Upper lobe of right lung (tissue), 1 donor: Measurements from ENCODE around the gene CNIH1. TPM values are rescaled to one million over a fixed set of nuclear protein-coding genes. Genes with fewer than 3 reads are reported as not detected.

Experiments
- ATAC-seq: fragments of 200-7000 bp; cut with Tn5 transposase; one replicate; pipeline ENCODE4 v1.9.1; 2020; ENCODE audit warnings: mild to moderate bottlenecking, moderate library complexity
- DNase-seq: peaks from one replicate; pipeline ENCODE4 v3.0.0-alpha.2; 2020
- H3K27ac ChIP-seq: fragments of 200-600 bp; one replicate; pipeline ENCODE4 v1.8.0; 2022
- H3K27me3 ChIP-seq: fragments of 200-600 bp; one replicate; pipeline ENCODE4 v1.8.0; 2022; ENCODE audit warnings: mild to moderate bottlenecking
- H3K36me3 ChIP-seq: fragments of 200-600 bp; one replicate; pipeline ENCODE4 v1.8.0; 2022
- H3K4me1 ChIP-seq: fragments of 200-600 bp; one replicate; pipeline ENCODE4 v1.8.0; 2022
- H3K4me3 ChIP-seq: fragments of 200-600 bp; one replicate; pipeline ENCODE4 v1.8.0; 2022; ENCODE audit warnings: mild to moderate bottlenecking
- H3K9me3 ChIP-seq: fragments of 200-600 bp; one replicate; pipeline ENCODE4 v1.8.0; 2022
- CTCF ChIP-seq: fragments of 200-600 bp; IDR thresholded peaks from one replicate; pipeline ENCODE4 v1.8.0; 2022; ENCODE audit warnings: antibody characterized with exemption
- intact Hi-C: fragments of 100-400 bp; cut with DNase I; formaldehyde crosslinking; loops from one replicate; pipeline ENCODE4 v1.11.0; 2022
- total RNA-seq: library from RNA; stranded (reverse); fragmentation: NEBNext Ultra II Directional; extraction: Animal tissue kit (Norgen Biotek cat#: 25700); gene quantifications from one replicate; pipeline ENCODE4 v1.2.1, GENCODE V29; 2021
- donor health status: DM: no; HTN: yes; CAD: no; lungs with severe emphysema.

The CNIH1 gene
- total RNA-seq, 1 donor from 2014 or later = 94.0 TPM

DNA sequence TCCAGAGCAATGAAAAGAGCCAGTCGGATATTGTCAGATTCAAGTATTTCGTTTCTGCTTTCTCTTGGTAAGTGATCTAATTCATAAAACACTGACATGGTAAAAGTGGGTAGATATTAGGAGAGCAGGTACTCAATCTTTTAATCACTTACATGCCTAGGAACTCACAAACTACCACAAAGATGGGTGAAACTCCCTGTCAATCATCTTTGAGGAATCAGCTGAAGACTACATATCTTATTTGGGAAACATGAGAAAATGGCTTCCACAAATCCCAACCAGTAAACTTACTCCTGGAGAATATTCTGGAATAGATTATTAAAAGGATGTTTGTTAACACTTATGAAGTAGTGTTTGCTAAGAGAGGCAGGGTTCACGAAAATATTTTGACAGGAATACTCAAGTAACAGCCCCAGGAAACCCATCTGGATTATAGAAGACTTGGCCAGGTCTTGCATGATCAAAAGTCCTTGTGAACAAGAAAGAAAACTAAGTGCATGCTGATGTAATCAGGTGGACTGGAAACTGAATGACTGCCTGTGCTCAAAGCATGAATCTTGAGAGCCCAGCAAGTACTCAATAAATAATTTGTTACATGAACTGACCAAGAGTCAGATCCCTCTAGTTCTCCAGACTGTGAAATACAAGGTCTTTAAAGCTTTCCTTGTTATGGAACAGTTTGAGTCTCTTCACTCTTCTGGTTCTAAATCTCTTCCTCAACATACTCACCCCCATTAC lies 15.5 kb downstream of the CNIH1 start:
- DNase-seq (no peak), ATAC-seq (peak; percentile 36)
- intact Hi-C loops = no loop called here
- peaks cover 52% of the 10 kb centered on the region for H3K36me3 ChIP-seq
- no peaks in the 10 kb centered on the region for H3K4me1 ChIP-seq
- no peak for TF ChIP-seq CTCF
- no peak overlapping the region for H3K27ac ChIP-seq
- H3K9me3 ChIP-seq = no peaks in the 10 kb centered on the region
- H3K4me3 ChIP-seq = no peak overlapping the region
- no peaks in the 10 kb centered on the region for H3K27me3 ChIP-seq

DNA sequence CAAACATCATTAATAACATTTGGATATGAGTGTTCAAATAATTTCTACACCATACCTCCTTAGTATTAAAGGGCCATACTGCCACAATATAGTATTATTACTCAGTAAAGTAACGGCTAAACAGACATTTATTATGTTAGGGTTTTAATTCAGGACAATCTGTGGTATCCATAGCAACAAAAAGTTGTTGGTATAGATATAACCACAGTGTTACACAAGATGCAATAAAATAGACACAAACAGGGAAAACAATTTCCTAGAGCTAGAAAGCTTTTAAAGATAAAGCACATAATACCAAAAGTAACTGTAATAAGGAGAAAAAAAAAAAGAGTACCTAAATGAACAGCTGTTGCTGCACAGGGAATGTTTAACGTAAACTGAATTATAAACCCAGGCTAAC lies 16.1 kb downstream of the CNIH1 start:
- H3K9me3 ChIP-seq = no peaks in the 10 kb centered on the region
- no peaks in the 10 kb centered on the region for H3K27me3 ChIP-seq
- H3K4me1 ChIP-seq = no peaks in the 10 kb centered on the region
- peaks cover 46% of the 10 kb centered on the region for H3K36me3 ChIP-seq
- no peak for TF ChIP-seq CTCF
- H3K4me3 ChIP-seq = no peak overlapping the region
- intact Hi-C loops = no loop called here
- ATAC-seq (no peak), DNase-seq (no peak)
- no peak overlapping the region for H3K27ac ChIP-seq

DNA sequence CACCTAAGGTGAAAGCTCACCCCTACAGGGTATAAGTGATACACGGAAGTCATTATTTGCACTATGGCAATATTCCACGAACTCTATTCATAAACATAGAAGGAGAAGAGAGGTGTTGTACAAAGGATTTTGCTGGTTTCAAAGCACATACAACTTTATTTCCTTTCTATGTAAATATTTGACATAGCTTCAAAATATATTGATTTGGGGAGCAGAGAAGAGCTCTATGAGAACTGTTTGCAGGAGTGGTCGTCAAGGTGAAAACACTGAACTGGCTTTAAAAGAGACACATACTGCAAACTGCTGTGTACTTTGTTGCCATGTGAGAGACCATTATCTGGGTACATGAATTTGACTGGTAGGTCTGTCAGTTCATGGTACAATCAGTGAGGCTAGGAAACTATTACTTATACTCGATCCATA lies 16.7 kb downstream of the CNIH1 start:
- intact Hi-C loops = no loop called here
- no peaks in the 10 kb centered on the region for H3K4me1 ChIP-seq
- H3K27me3 ChIP-seq = no peaks in the 10 kb centered on the region
- no peaks in the 10 kb centered on the region for H3K9me3 ChIP-seq
- no peak for DNase-seq
- no peak overlapping the region for H3K27ac ChIP-seq
- no peak for TF ChIP-seq CTCF
- H3K4me3 ChIP-seq = no peak overlapping the region
- ATAC-seq = no peak
- H3K36me3 ChIP-seq = peaks cover 40% of the 10 kb centered on the region

DNA sequence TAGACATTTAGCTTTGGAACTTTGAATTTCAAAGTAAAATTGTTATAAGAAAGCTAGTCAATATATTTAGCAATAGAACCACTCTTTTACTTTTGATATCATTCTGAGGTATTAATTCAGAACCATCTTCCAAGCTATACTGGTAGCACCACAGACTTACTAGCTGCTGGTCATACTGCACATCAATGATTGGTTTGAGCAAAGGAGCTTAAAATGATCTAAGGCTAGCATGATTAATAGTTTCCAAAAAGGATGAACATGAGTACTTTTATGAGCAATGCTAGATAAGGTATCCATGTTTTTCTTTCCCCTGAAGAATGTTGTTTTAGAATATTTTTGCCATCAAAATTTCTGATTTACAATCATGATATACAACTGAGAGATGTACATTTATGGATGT lies 17.2 kb downstream of the CNIH1 start:
- Histone ChIP-seq H3K4me3 (no peak overlapping the region), H3K27me3 (no peaks in the 10 kb centered on the region), H3K27ac (no peak overlapping the region), H3K36me3 (peaks cover 35% of the 10 kb centered on the region), H3K9me3 (no peaks in the 10 kb centered on the region), H3K4me1 (no peaks in the 10 kb centered on the region)
- intact Hi-C loops = no loop called here
- DNase-seq (no peak), ATAC-seq (no peak)
- no peak for TF ChIP-seq CTCF

- TF ChIP-seq CTCF = peak; percentile 58
- H3K4me3 ChIP-seq = no peak overlapping the region
- no peaks in the 10 kb centered on the region for H3K4me1 ChIP-seq
- no peak for DNase-seq
- H3K27ac ChIP-seq = no peak overlapping the region
- H3K36me3 ChIP-seq = peaks cover 2% of the 10 kb centered on the region
- ATAC-seq = peak; percentile 68
- intact Hi-C loops = no loop called here
- H3K27me3 ChIP-seq = no peaks in the 10 kb centered on the region
- no peaks in the 10 kb centered on the region for H3K9me3 ChIP-seq
These were observed 20.6 kb downstream of the CNIH1 start for GRCh38 chr14:54420478-54421142.
